ENCODE data around the gene DMBX1. TPM values are rescaled to one million over a fixed set of nuclear protein-coding genes. Genes with fewer than 3 reads are reported as not detected.
A peak's percentile ranks its signal among the peaks of the same experiment; 100 is the strongest.

Gene DMBX1
- total and polyA plus RNA-seq, 2 of the 4 experiments (the other 2 are of a cell fraction) = not detected

DNA sequence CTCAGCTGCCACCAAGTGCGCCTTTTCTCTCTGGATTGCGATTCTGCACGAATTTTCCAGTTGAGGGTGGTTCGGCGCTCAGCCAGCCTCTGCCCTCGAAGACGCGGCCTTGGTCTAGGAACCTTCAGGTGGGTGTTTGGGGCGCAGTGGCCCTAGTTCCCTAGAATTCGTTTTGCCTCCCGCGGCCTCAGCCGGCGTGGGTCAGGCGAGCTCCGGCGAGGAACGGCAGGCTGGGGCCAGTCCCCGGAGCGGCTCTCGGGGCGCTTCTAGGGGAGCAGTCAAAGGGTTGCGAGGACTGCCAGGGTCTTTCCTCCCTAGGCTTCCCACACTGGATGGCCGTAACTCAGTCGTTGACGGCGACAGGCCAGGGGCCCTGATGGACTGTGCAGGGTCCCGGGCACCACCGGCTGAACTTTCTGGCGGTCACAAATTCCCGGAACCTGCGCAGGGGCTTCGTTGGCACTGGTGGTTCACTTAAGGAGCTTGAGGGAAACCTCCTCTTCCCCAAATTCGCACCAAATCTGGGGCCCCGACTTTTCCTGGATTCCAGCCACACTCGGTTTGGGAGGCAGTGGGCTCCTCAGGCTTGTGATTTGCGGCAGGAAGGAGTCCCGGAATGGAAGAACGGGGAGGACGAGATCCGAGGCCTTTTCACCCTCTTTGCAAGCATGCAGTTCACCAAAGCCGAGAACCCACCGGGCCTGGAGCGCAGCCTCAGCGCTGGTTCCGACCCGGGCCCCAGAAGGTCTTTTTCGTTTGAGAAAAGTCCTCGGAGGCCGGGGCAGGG lies 1.2 kb downstream of the DMBX1 start:
- ATAC-seq (ENCODE audit: low read depth) (no peak), DNase-seq (no peak)
- Histone ChIP-seq H3K27me3 (ENCODE audit: control insufficient read depth, insufficient read depth, low read length) (peaks cover 96% of the 10 kb centered on the region), H3K36me3 (ENCODE audit: control insufficient read depth, insufficient read depth, low read length) (no peaks in the 10 kb centered on the region), H3K4me1 (ENCODE audit: control insufficient read depth, insufficient read depth, low read length) (no peaks in the 10 kb centered on the region), H3K9ac (ENCODE audit: low read depth, low read length) (no peak overlapping the region), H3K4me2 (ENCODE audit: low read depth, low read length) (no peak overlapping the region), H3K79me1 (ENCODE audit: low read depth in 1 of 2, low read length in 2 of 2) (no peaks in the 10 kb centered on the region), H3K9me1 (ENCODE audit: insufficient read depth, low read length) (no peaks in the 10 kb centered on the region), H2BK120ac (ENCODE audit: low read depth, low read length) (no peak overlapping the region), H2AK9ac (replicated peaks; ENCODE audit: low read depth, low read length, poor library complexity) (no peak overlapping the region), H4K20me1 (ENCODE audit: insufficient read depth, low read length) (peaks cover 13% of the 10 kb centered on the region; the same call in 1 of the 2 replicates), H3K27ac (ENCODE audit: insufficient read depth, low read length) (no peak overlapping the region), H2BK15ac (ENCODE audit: low read depth, low read length) (no peak overlapping the region), H4K8ac (ENCODE audit: low read depth in 2 of 2, low read length in 2 of 2) (no peak overlapping the region), H3K9me3 (ENCODE audit: control insufficient read depth, insufficient read depth, low read length) (peaks cover 2% of the 10 kb centered on the region; the same call in 1 of the 2 replicates), H2AK5ac (ENCODE audit: low read depth, low read length) (no peak overlapping the region), H3K23ac (ENCODE audit: low read depth, low read length) (no peak overlapping the region; the same call in 1 of the 2 replicates), H3K14ac (replicated peaks; ENCODE audit: low read depth, low read length) (no peak overlapping the region), H2BK5ac (ENCODE audit: low read depth, low read length, poor library complexity, severe bottlenecking) (no peak overlapping the region), H3K4me3 (ENCODE audit: insufficient read depth, low read depth, low read length) (no peak overlapping the region), H3K18ac (ENCODE audit: low read depth, low read length) (no peak overlapping the region), H2AFZ (replicated peaks; ENCODE audit: low read length, poor library complexity) (peak overlapping the region; percentile 44), H3K4ac (ENCODE audit: low read depth, low read length) (no peak overlapping the region), H3K56ac (ENCODE audit: extremely low read depth, insufficient read depth, low read length) (no peak overlapping the region), H4K91ac (ENCODE audit: insufficient read depth, low read depth, low read length) (no peak overlapping the region), H4K5ac (ENCODE audit: low read depth, low read length) (no peak overlapping the region), H2BK20ac (ENCODE audit: low read depth, low read length) (no peak overlapping the region)
- CTCF ChIA-PET = interaction anchor here (1.0 to 1.6 kb wide), 2 partner anchors 14 to 44 kb away, joined by 3 to 4 read pairs; no protein-coding TSS in a partner anchor
- no peak for TF ChIP-seq FOS (IDR thresholded peaks at IDR 0.05; ENCODE audit: low read depth, low read length)
- TF ChIP-seq POLR2A (IDR thresholded peaks at IDR 0.05; ENCODE audit: low read depth, low read length) = no peak
- TF ChIP-seq MXI1 (IDR thresholded peaks at IDR 0.05; ENCODE audit: borderline replicate concordance, low read depth, low read length) = no peak
- TF ChIP-seq SMC3 (IDR thresholded peaks at IDR 0.05; ENCODE audit: low read depth, low read length) = no peak
- TF ChIP-seq MAFK (IDR thresholded peaks at IDR 0.05; ENCODE audit: low read depth, low read length) = no peak
- no peak for TF ChIP-seq BHLHE40 (IDR thresholded peaks at IDR 0.05; ENCODE audit: low read depth, low read length)
- no peak for TF ChIP-seq RFX5 (IDR thresholded peaks at IDR 0.05; ENCODE audit: low read depth, low read length)
- TF ChIP-seq, protein P1, sequence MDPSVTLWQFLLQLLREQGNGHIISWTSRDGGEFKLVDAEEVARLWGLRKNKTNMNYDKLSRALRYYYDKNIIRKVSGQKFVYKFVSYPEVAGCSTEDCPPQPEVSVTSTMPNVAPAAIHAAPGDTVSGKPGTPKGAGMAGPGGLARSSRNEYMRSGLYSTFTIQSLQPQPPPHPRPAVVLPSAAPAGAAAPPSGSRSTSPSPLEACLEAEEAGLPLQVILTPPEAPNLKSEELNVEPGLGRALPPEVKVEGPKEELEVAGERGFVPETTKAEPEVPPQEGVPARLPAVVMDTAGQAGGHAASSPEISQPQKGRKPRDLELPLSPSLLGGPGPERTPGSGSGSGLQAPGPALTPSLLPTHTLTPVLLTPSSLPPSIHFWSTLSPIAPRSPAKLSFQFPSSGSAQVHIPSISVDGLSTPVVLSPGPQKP (IDR thresholded peaks at IDR 0.05; ENCODE audit: borderline replicate concordance, low read depth, low read length) = no peak
- TF ChIP-seq, protein P2, sequence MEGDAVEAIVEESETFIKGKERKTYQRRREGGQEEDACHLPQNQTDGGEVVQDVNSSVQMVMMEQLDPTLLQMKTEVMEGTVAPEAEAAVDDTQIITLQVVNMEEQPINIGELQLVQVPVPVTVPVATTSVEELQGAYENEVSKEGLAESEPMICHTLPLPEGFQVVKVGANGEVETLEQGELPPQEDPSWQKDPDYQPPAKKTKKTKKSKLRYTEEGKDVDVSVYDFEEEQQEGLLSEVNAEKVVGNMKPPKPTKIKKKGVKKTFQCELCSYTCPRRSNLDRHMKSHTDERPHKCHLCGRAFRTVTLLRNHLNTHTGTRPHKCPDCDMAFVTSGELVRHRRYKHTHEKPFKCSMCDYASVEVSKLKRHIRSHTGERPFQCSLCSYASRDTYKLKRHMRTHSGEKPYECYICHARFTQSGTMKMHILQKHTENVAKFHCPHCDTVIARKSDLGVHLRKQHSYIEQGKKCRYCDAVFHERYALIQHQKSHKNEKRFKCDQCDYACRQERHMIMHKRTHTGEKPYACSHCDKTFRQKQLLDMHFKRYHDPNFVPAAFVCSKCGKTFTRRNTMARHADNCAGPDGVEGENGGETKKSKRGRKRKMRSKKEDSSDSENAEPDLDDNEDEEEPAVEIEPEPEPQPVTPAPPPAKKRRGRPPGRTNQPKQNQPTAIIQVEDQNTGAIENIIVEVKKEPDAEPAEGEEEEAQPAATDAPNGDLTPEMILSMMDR (conservative IDR thresholded peaks at IDR 0.05; ENCODE audit: low read depth, low read length) = no peak
- no peak for TF ChIP-seq MAZ (IDR thresholded peaks at IDR 0.05; ENCODE audit: borderline replicate concordance, low read depth, low read length)
- TF ChIP-seq CEBPB (IDR thresholded peaks at IDR 0.05; ENCODE audit: low read depth, low read length) = no peak
- TF ChIP-seq CHD1 (IDR thresholded peaks at IDR 0.05; ENCODE audit: low read depth, low read length) = no peak
- TF ChIP-seq, protein P3, sequence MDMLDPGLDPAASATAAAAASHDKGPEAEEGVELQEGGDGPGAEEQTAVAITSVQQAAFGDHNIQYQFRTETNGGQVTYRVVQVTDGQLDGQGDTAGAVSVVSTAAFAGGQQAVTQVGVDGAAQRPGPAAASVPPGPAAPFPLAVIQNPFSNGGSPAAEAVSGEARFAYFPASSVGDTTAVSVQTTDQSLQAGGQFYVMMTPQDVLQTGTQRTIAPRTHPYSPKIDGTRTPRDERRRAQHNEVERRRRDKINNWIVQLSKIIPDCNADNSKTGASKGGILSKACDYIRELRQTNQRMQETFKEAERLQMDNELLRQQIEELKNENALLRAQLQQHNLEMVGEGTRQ (IDR thresholded peaks at IDR 0.05; ENCODE audit: low read depth, low read length) = no peak
- TF ChIP-seq NFE2L2 (IDR thresholded peaks at IDR 0.05; ENCODE audit: low read depth, low read length) = no peak
- in situ Hi-C loops (cut with MboI; ENCODE audit: low sequenced_read_pairs) (no loop called here), dilution Hi-C loops (cut with HindIII; ENCODE audit: low sequenced_read_pairs, unreplicated experiment) (no loop called here), intact Hi-C loops (cut with micrococcal nuclease) (no loop called here)
- 5% methylated on average over 8 of the region's 50 CpGs; no CpG with 5 or more reads in 1 of the 2 experiments for WGBS, 2 experiments (ENCODE audit: extremely low coverage in 2 of 2, insufficient read length in 1 of 2)
- no TSS peak for BruUV-seq (replicated peaks)
- POLR2A ChIA-PET (ENCODE audit: unreplicated experiment) = no interaction called here
